ENCODE data around the gene ACADL. TPM values are rescaled to one million over a fixed set of nuclear protein-coding genes. Genes with fewer than 3 reads are reported as not detected.
A peak's percentile ranks its signal among the peaks of the same experiment; 100 is the strongest.

ACADL gene
- total and polyA plus RNA-seq, 2 of the 8 experiments (the other 6 are each of a cell fraction or from before 2014, with no cell fraction given): 0.11 to 0.34 TPM

DNA sequence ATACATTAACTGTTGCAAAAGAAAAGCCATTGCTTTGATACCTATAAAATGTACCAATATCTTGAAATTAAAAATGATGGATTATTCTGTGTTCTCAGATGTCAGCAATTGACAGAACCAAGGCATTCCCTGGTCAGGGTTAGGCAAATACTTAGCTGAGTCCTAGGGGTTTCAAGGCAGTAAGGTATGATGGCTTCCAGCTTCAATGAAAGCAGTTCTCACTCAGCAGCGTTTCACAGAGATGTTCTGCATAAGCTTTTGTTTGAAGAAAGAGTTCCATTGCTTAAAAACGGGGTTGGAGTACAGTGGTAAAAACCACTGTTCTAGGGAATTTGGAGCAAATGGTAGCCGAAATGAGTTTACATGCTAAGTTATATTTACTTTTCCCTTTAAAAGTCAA is 37.1 kb downstream of the ACADL start:
- ChIA-PET CTCF (ENCODE audit: partially characterized antibody) (interaction anchor here (1.0 to 2.0 kb wide), 5 partner anchors 9 to 763 kb away, joined by 3 to 6 read pairs (median 4); no protein-coding TSS in a partner anchor), POLR2A (ENCODE audit: partially characterized antibody) (interaction anchor here (1.1 to 2.5 kb wide), 2 partner anchors 17 to 185 kb away, joined by 3 to 9 read pairs; partner anchors contain the start of gene KANSL1L)
- Histone ChIP-seq H2BK15ac (ENCODE audit: low read length) (no peak overlapping the region), H2AFZ (ENCODE audit: low read length) (no peak overlapping the region), H2BK120ac (replicated peaks; ENCODE audit: low read depth, low read length) (no peak overlapping the region), H3K14ac (ENCODE audit: insufficient read length) (no peak overlapping the region), H3K9me3 (ENCODE audit: insufficient read depth in 2 of 2, low read depth in 1 of 2, low read length in 1 of 2) (peaks cover 0 to 2% of the 10 kb centered on the region in 2 experiments; a peak in 1 of 4 replicates), H3K79me2 (ENCODE audit: control insufficient read depth in 1 of 2, insufficient read depth in 2 of 2, low read length in 2 of 2) (no peaks in the 10 kb centered on the region), H2AK5ac (ENCODE audit: low read depth, low read length) (no peak overlapping the region), H4K5ac (ENCODE audit: insufficient read length, low read depth, low read length) (no peak overlapping the region), H2BK20ac (ENCODE audit: low read length) (no peak overlapping the region), H4K8ac (ENCODE audit: extremely low read depth, insufficient read depth, low read length) (no peak overlapping the region), H3K56ac (replicated peaks; ENCODE audit: insufficient read length, low read depth, low read length) (no peak overlapping the region), H4K20me1 (replicated peaks in 1 of 2; ENCODE audit: control insufficient read depth in 1 of 2, insufficient read depth in 2 of 2, low read length in 2 of 2) (no peaks in the 10 kb centered on the region), H3K4me1 (replicated peaks in 1 of 4; ENCODE audit: control insufficient read depth in 3 of 4, insufficient read depth in 4 of 4, low read length in 3 of 4) (no peaks in the 10 kb centered on the region), H3K23ac (ENCODE audit: insufficient read length) (no peak overlapping the region), H3K27ac (ENCODE audit: low read depth, low read length) (no peak overlapping the region), H3K18ac (ENCODE audit: extremely low read depth, low read length) (no peak overlapping the region), H3K36me3 (ENCODE audit: control insufficient read depth in 2 of 4, insufficient read depth in 4 of 4, low read length in 3 of 4) (no peaks in the 10 kb centered on the region), H3K79me1 (ENCODE audit: low read depth, low read length) (no peaks in the 10 kb centered on the region), H2BK5ac (ENCODE audit: low read depth, low read length) (no peak overlapping the region), H4K91ac (replicated peaks; ENCODE audit: insufficient read length, low read length) (no peak overlapping the region), H3K9ac (replicated peaks in 1 of 4; ENCODE audit: extremely low read depth in 1 of 4, low read depth in 3 of 4, low read length in 3 of 4) (no peak overlapping the region), H2BK12ac (ENCODE audit: low read depth, low read length) (no peak overlapping the region), H3K4ac (replicated peaks; ENCODE audit: insufficient read length, low read depth, low read length) (no peak overlapping the region), H3K4me3 (ENCODE audit: extremely low read depth in 1 of 4, insufficient read depth in 2 of 4, low read depth in 3 of 4, low read length in 4 of 4) (no peak overlapping the region), H3K4me2 (ENCODE audit: insufficient read depth in 1 of 2, low read depth in 2 of 2, low read length in 2 of 2) (no peak overlapping the region), H3K27me3 (replicated peaks in 1 of 4; ENCODE audit: control insufficient read depth in 3 of 4, extremely low read depth in 1 of 4, insufficient read depth in 3 of 4, low read length in 3 of 4) (no peaks in the 10 kb centered on the region), H3K23me2 (ENCODE audit: low read depth, low read length) (no peaks in the 10 kb centered on the region)
- 65% methylated on average over 3 of the region's 3 CpGs; no CpG with 5 or more reads in 1 of the 2 experiments for WGBS, 2 experiments (ENCODE audit: extremely low coverage in 1 of 2, insufficient coverage in 1 of 2, insufficient read length in 1 of 2, insufficient replicate concordance in 2 of 2, low coverage in 1 of 2, low lambda C conversion rate in 2 of 2, missing lambda C conversion rate in 1 of 2)
- FAIRE-seq: peak; percentile 42
- DNase-seq (ENCODE audit: low read depth in 1 of 2, low spot score in 2 of 2): no peak
- TF ChIP-seq MAFK (IDR thresholded peaks at IDR 0.05; ENCODE audit: low read depth, low read length) (no peak), YY1 (IDR thresholded peaks at IDR 0.05; ENCODE audit: low read depth, low read length) (no peak), ASH2L (IDR thresholded peaks at IDR 0.05; ENCODE audit: low read length) (no peak), NANOG (IDR thresholded peaks at IDR 0.05; ENCODE audit: insufficient read depth, low read depth, low read length, poor library complexity, severe bottlenecking) (no peak), FOSL1 (IDR thresholded peaks at IDR 0.05; ENCODE audit: insufficient read depth, low read depth, low read length) (no peak), GTF2F1 (IDR thresholded peaks at IDR 0.05; ENCODE audit: borderline replicate concordance, low read depth, low read length) (no peak), EZH2 (IDR thresholded peaks at IDR 0.05; ENCODE audit: low read depth, low read length, severe bottlenecking) (no peak), USF2 (IDR thresholded peaks at IDR 0.05; ENCODE audit: low read length) (no peak), TCF12 (IDR thresholded peaks at IDR 0.05; ENCODE audit: low read depth, low read length) (no peak), POLR2AphosphoS5 (IDR thresholded peaks at IDR 0.05; ENCODE audit: low read depth, low read length) (no peak), RXRA (IDR thresholded peaks at IDR 0.05; ENCODE audit: insufficient read depth, low read depth, low read length) (no peak), KDM4A (IDR thresholded peaks at IDR 0.05; ENCODE audit: low read depth, low read length, severe bottlenecking) (no peak), TAF1 (IDR thresholded peaks at IDR 0.05; ENCODE audit: low read depth, low read length) (no peak), SP4 (IDR thresholded peaks at IDR 0.05; ENCODE audit: low read length) (no peak)

Data from H1 (cell line).